T-helper 1 cell treated with Interleukin-12 subunit alpha and Interleukin-12 subunit beta and Interleukin-4 antibody, amounts not matched to agents 30 ng/mL and 1 ng/mL, for 36 hours (primary cell): ENCODE measurements around the gene CHCHD4. TPM values are rescaled to one million over a fixed set of nuclear protein-coding genes. Genes with fewer than 3 reads are reported as not detected.
"Not testable (repeated sequence)": the region's sequence is repeated elsewhere in the genome, so short reads cannot be mapped to it uniquely, and the experiment has no call there.

ENCODE experiments used
- intact Hi-C: fragments of 100-400 bp; cut with micrococcal nuclease; formaldehyde crosslinking; loops from one replicate; pipeline ENCODE4 v1.15.1; 2024
- total RNA-seq: library from RNA; stranded (reverse); gene quantifications from 2 replicates; pipeline ENCODE4 v1.2.3, GENCODE V29; 2022

Gene CHCHD4
- total RNA-seq, 1 donor from 2014 or later, result 13.8 TPM

- intact Hi-C loops, result loop anchor here (1.0 to 10.0 kb wide), 14 partner anchors 21 to 1639 kb away; partner anchors contain the start of genes LSM3, MKRN2, MRPS25 and NUP210
These were observed 1.1 kb downstream of the CHCHD4 start for GRCh38 chr3:14123308-14124222.

GRCh38 chr3:14122301-14122700 lies 2.4 kb downstream of the CHCHD4 start:
- intact Hi-C loops, result loop anchor here (10.0 kb wide), 3 partner anchors 1108 to 1638 kb away; partner anchors contain the start of genes MKRN2 and TSEN2

GRCh38 chr3:14121859-14122258 lies 2.8 kb downstream of the CHCHD4 start:
- intact Hi-C loops, result loop anchor here (10.0 kb wide), 3 partner anchors 1107 to 1637 kb away; partner anchors contain the start of genes MKRN2 and TSEN2

- intact Hi-C loops, result loop anchor here (10.0 kb wide), 3 partner anchors 1106 to 1636 kb away; partner anchors contain the start of genes MKRN2 and TSEN2
These were observed 3.7 kb downstream of the CHCHD4 start for GRCh38 chr3:14120921-14121448.

DNA sequence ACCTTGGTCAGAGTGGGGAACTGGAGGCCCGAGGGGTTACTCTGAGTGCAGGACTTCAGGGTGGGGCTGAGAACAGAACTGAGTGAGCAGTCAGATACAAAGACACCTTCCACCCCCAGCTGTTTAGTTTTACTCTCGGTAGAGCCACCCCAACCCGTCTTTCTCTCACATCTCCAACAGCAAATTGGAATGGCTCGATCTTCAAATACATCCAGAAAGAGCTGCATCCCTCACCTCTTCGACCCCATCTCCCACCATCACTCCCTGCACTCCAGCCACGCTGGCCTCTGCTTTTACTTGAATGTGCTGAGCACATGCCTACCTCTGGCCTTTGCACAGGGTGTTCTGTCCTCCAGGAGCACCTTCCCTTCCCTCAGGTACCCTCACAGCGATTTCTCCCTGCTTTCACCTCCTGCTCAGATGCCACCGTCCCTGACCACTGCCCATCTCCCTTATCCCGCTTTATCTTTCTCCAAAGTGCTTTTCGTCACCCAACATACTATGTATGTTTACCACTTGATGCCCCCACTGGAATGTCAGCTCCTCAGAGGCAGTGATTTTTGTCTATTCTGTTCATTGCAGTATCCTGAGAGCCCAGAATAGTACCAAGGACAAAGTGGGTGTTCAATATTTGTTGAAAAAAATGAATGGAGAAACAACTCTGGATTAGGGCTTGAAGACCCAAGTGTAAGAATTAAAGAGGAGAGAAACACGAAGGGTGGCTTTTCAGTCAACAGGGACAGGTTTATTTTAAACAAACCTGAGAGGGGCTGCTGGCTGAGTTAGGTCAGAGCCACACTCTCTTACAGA lies 4.4 kb downstream of the CHCHD4 start:
- intact Hi-C loops, result loop anchor here (10.0 kb wide), 3 partner anchors 1106 to 1636 kb away; partner anchors contain the start of genes MKRN2 and TSEN2

DNA sequence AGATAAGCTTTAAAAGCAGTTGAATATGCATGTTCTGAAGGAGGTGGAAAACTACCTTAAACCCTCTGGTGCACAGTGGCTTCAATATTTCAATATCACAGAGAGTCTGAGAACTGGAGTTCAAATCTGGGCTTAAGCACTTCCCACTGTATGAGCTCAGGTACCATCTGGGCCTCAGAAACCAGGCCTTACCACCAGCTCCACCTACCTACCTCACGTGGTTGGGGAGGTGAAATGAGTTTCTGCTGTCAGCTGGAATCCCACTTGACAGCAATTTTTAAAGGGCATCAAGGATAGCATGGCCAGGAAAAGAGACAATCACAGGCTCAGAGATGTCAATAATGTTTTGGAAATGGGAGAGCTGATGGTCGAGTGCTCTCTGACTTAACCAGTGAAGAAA lies 5.0 kb downstream of the CHCHD4 start:
- intact Hi-C loops, result loop anchor here (10.0 kb wide), 3 partner anchors 1105 to 1635 kb away; partner anchors contain the start of genes MKRN2 and TSEN2

DNA sequence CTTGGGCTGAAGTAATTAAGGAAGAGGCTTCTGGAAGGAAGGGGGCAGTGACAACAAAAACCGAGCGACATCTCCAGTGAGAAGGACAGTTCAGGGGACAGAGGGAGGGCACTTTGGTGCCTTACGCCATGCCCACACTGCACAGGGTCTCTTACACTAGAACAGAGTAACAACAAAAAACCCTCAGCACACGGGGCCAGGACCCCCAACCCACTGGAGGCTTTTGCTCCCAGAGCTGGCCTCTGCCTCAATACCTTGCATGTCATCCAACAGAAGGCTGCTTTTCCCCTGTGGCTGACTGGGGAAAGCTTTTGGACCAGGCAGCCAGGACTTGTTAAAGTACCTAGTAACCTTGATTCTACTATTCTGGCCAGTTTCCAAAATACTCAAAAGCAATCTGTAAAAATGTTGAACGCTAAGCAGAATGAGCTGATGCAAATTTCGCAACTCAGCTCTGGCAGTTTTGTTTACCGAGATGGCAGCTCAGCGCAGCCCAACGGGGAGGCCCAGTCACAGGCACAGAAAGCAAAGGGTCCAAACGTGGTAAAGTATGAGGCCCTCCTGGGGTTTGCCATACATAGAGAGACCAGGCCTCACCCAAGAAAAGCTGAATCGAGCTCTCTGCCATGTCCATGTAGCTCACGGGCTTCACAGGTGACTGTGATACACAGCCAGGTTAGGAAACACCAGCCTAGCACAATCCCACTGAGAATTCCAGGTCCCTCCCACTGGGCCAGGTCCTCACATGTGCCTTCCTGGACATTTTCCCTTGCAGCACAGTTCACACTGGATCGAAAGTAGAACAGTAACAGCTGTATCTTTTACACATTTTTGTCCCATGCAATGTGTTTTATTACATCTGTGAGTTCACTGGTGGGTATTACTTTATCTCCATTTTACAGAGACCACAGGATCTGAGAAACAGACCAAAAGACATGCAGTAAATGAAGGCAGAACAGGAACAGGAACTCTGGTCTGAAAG lies 6.0 kb downstream of the CHCHD4 start:
- intact Hi-C loops, result no loop called here

GRCh38 chr3:14117468-14118399 lies 6.9 kb downstream of the CHCHD4 start:
- intact Hi-C loops, result no loop called here

GRCh38 chr3:14113965-14114635 lies 10.6 kb downstream of the CHCHD4 start:
- intact Hi-C loops, result loop anchor here (1.0 to 2.0 kb wide), 2 partner anchors 218 to 457 kb away; no protein-coding TSS in a partner anchor

GRCh38 chr3:14110699-14111098 lies 14.0 kb downstream of the CHCHD4 start:
- intact Hi-C loops, result no loop called here

DNA sequence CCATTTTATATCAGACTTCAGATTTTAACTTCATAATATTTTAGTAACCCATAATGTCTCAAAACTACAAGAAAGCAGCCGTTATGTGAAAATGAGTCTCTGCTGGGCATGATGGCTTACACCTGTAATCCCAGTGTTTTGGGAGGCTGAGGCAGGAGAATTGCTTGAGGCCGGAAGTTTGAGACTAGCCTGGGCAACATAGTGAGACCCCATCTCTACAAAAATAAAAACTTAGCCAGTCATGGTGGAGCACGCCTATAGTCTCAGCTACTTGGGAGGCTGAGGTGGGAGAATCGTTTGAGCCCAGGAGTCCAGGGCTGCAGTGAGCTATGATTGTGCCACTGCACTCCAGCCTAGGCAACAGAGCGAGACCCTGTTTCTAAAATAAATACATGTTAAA lies 14.8 kb downstream of the CHCHD4 start:
- intact Hi-C loops, result not testable (repeated sequence)

- intact Hi-C loops, result no loop called here
These were observed 26.9 kb downstream of the CHCHD4 start for GRCh38 chr3:14097616-14098391.

GRCh38 chr3:14096742-14097141 lies 27.9 kb downstream of the CHCHD4 start:
- intact Hi-C loops, result no loop called here

DNA sequence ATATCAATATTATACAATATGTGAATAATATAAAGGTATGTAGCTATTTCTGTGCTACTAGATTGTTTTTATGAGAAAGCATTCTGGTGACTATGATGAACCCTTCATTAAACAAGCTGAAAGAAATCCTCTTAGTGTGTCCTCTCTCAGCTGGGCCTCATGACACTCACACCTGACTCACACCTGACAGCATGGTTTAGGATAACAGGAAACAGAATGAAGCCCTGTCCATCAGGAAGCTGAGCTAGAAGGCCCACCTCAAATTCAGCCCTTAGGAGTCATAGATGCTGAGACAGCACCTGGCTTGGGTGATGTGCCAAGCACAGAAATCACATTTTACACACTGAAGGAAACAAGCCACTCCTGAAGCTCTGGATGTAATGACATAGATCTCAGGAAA lies 30.8 kb downstream of the CHCHD4 start:
- intact Hi-C loops, result no loop called here

DNA sequence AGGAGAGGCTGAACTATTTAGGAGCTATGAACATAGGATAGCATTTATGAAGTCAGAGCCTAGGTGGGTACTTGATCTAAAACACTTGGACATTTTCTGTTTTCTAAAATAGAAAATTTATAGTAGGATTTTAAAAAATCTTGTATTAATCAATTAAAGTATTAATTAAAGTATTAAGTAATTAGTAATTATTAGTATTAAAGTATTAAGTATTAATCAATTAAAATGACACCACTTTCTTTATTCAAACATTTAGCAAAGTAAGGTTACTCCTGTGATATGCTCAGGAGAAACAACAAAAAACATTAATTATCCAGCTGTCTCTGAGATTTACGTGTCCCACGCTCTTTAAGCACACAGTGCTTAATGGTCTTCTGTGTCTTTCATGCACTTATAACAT lies 32.2 kb downstream of the CHCHD4 start:
- intact Hi-C loops, result no loop called here

- intact Hi-C loops, result not testable (repeated sequence)
These were observed 32.7 kb downstream of the CHCHD4 start for GRCh38 chr3:14091959-14092358.

DNA sequence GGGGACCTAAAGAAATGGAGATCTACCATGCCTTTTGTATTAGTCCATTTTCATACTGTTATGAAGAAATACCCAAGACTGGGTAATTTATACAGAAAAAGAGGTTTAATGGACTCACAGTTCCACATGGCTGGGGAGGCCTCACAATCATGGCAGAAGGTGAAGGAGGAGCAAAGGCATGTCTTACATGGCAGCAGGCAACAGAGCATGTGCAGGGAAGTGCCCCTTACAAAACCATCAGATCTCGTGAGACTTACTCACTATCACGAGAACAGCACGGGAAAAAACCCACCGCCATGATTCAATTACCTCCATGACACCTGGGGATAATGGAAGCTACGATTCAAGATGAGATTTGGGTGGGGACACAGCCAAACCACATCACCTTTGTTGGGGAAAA lies 37.2 kb downstream of the CHCHD4 start:
- intact Hi-C loops, result not testable (repeated sequence)
